K562 (cell line): ENCODE results near the gene PTK6. TPM values are rescaled to one million over a fixed set of nuclear protein-coding genes. Genes with fewer than 3 reads are reported as not detected.

Experiments used
- ATAC-seq: fragments of 200-7000 bp; cut with Tn5 transposase; 3 replicates; pipeline ENCODE4 v1.9.1; 2020; ENCODE audit warnings: moderate library complexity
- BruUV-seq: library from RNA; stranded (reverse); fragments of 400-500 nt; replicated peaks from 2 replicates; lab custom pipeline; 2021; lab: Mats Ljungman, UMichigan
- CTCF ChIA-PET: fragments of 300-600 bp; formaldehyde crosslinking; extraction: SDS; loops from one replicate; lab custom pipeline; 2021; ENCODE audit warnings: low intra/inter-chr PET ratio; lab: Yijun Ruan, JAX
- POLR2A ChIA-PET: fragments of 300-600, 350-650 bp; sonication (Branson Sonifier 250); formaldehyde crosslinking; extraction: SDS; loops from one replicate; lab custom pipeline; 2021; ENCODE audit warnings: antibody characterized with exemption, inconsistent platforms; lab: Yijun Ruan, JAX
- DNase-seq, 4 experiments: peaks; one replicate each; pipeline versions ENCODE4 v3.0.0 to v3.0.0-alpha.2; 2011 to 2018; ENCODE audit warnings: low spot score in 3 of 4, mixed read lengths in 3 of 4; ENCODE audit errors: extremely low read depth in 1 of 4
- FAIRE-seq: peaks from 2 replicates; lab custom pipeline; 2011; peaks lifted over from hg19 to GRCh38; lab: Jason Lieb, UNC
- H2AFZ ChIP-seq: 2 replicates; pipeline ENCODE4 v1.6.0; 2011; ENCODE audit warnings: low read depth, low read length, control low read depth, inconsistent platforms
- H3K27ac ChIP-seq: fragments of 200-600 bp; 3 replicates; pipeline ENCODE4 v1.8.0; 2011; ENCODE audit warnings: low read depth, mild to moderate bottlenecking, control low read depth, inconsistent platforms, low read length, moderate library complexity, mixed read lengths; ENCODE audit errors: extremely low read depth
- H3K27me3 ChIP-seq, 2 experiments: fragments of 300-600 bp in 1 of 2; 2 replicates in 1 of 2; 3 replicates in 1 of 2; pipeline versions ENCODE4 v1.6.0 to v1.8.0; 2011; ENCODE audit warnings: inconsistent platforms in 2 of 2, low read length in 2 of 2, mild to moderate bottlenecking in 1 of 2, mixed read lengths in 1 of 2, moderate library complexity in 1 of 2; ENCODE audit not compliant: control insufficient read depth in 2 of 2, insufficient read depth in 2 of 2
- H3K36me3 ChIP-seq: fragments of 300-600 bp; 3 replicates; pipeline ENCODE4 v1.8.0; 2011; ENCODE audit warnings: mild to moderate bottlenecking, low read length, inconsistent platforms; ENCODE audit not compliant: control insufficient read depth, insufficient read depth
- H3K4me1 ChIP-seq, 2 experiments: fragments of 200-600 bp in 1 of 2; replicated peaks in 1 of 2; 2 replicates in 1 of 2; 3 replicates in 1 of 2; pipeline versions ENCODE4 v1.5.1 to v1.8.0; 2011; ENCODE audit warnings: inconsistent platforms in 2 of 2, low read length in 2 of 2, mild to moderate bottlenecking in 1 of 2, mixed read lengths in 1 of 2, moderate library complexity in 1 of 2; ENCODE audit not compliant: control insufficient read depth in 2 of 2, insufficient read depth in 2 of 2
- H3K4me2 ChIP-seq: 2 replicates; pipeline ENCODE4 v1.6.1; 2011; ENCODE audit warnings: low read length, control low read depth, inconsistent platforms, mixed read lengths; ENCODE audit not compliant: insufficient read depth
- H3K4me3 ChIP-seq: fragments of 200-600 bp; sonication (generic), shearing (Covaris generic); 2 replicates; pipeline ENCODE4 v1.5.1; 2016; ENCODE audit warnings: control low read depth, inconsistent platforms
- H3K79me2 ChIP-seq: fragments of 200-600 bp; 3 replicates; pipeline ENCODE4 v1.8.0; 2011; ENCODE audit warnings: low read length, inconsistent platforms; ENCODE audit not compliant: control insufficient read depth, insufficient read depth
- H3K9ac ChIP-seq, 2 experiments: 2 replicates each; pipeline versions ENCODE4 v1.6.0 to v1.6.1; 2011; ENCODE audit warnings: low read depth in 2 of 2, low read length in 2 of 2, control low read depth in 1 of 2, inconsistent platforms in 1 of 2, mild to moderate bottlenecking in 1 of 2, mixed read lengths in 1 of 2; ENCODE audit not compliant: insufficient read depth in 1 of 2
- H3K9me1 ChIP-seq: one replicate; pipeline ENCODE4 v1.6.0; 2011; ENCODE audit warnings: inconsistent platforms, mild to moderate bottlenecking, low read length, moderate library complexity; ENCODE audit not compliant: control insufficient read depth, insufficient read depth
- H3K9me3 ChIP-seq: replicated peaks from 2 replicates; pipeline ENCODE4 v1.5.1; 2011; ENCODE audit warnings: low read depth, low read length, inconsistent platforms; ENCODE audit not compliant: control insufficient read depth, insufficient read depth
- H4K20me1 ChIP-seq: replicated peaks from 2 replicates; pipeline ENCODE4 v1.6.1; 2011; ENCODE audit warnings: low read length, inconsistent platforms, mixed read lengths; ENCODE audit not compliant: control insufficient read depth, insufficient read depth
- ARID2 ChIP-seq: fragments of 450-650 bp; IDR thresholded peaks from 2 replicates; pipeline ENCODE4 v1.6.1; 2017; ENCODE audit warnings: antibody characterized with exemption, mild to moderate bottlenecking
- BMI1 ChIP-seq: fragments of 150-350 bp; IDR thresholded peaks from 2 replicates; pipeline ENCODE4 v1.6.1; 2014; ENCODE audit warnings: low read length
- EP400 ChIP-seq: fragments of 450-650 bp; IDR thresholded peaks from 2 replicates; pipeline ENCODE4 v1.6.1; 2017; ENCODE audit warnings: antibody characterized with exemption, mild to moderate bottlenecking, moderate library complexity
- FOSL1 ChIP-seq: fragments of 200-800 bp; sonication (Bioruptor generic); conservative IDR thresholded peaks from 2 replicates; pipeline ENCODE4 v1.6.1; 2016; ENCODE audit warnings: missing genetic modification characterization, missing compliant biosample characterization
- ILF3 ChIP-seq: fragments of 450-650 bp; IDR thresholded peaks from 2 replicates; pipeline ENCODE4 v1.6.1; 2018; ENCODE audit warnings: antibody characterized with exemption, mild to moderate bottlenecking, moderate library complexity, borderline replicate concordance
- MTF1 ChIP-seq: fragments of 250-450 bp; sonication (Bioruptor Pico); IDR thresholded peaks from 2 replicates; pipeline ENCODE4 v1.9.0; 2021; ENCODE audit warnings: moderate library complexity, mild to moderate bottlenecking, inconsistent platforms, borderline replicate concordance
- PCBP2 ChIP-seq: fragments of 200-400 bp; formaldehyde crosslinking; IDR thresholded peaks from 2 replicates; pipeline ENCODE4 v1.6.1; 2018; ENCODE audit warnings: low read length, low read depth, mild to moderate bottlenecking, moderate library complexity; ENCODE audit not compliant: poor library complexity, severe bottlenecking
- PHF21A ChIP-seq: fragments of 450-650 bp; IDR thresholded peaks from 2 replicates; pipeline ENCODE4 v1.6.1; 2017; ENCODE audit warnings: low read depth, borderline replicate concordance
- SIX5 ChIP-seq, 2 experiments: IDR thresholded peaks; 2 replicates each; pipeline ENCODE4 v1.6.1; 2011; ENCODE audit warnings: low read length in 2 of 2, borderline replicate concordance in 1 of 2, low read depth in 1 of 2, mild to moderate bottlenecking in 1 of 2, moderate library complexity in 1 of 2; ENCODE audit not compliant: insufficient read depth in 1 of 2
- SMARCB1 ChIP-seq: IDR thresholded peaks from 2 replicates; pipeline ENCODE4 v1.6.1; 2011; ENCODE audit warnings: improper control_type of control experiment, low read depth; ENCODE audit not compliant: insufficient read length
- TAF1 ChIP-seq: IDR thresholded peaks from 2 replicates; pipeline ENCODE4 v1.6.1; 2011; ENCODE audit warnings: mild to moderate bottlenecking, low read length, moderate library complexity; ENCODE audit not compliant: insufficient read depth, control insufficient read depth, severe bottlenecking; ENCODE audit errors: extremely low read depth
- U2AF2 ChIP-seq: fragments of 200-400 bp; formaldehyde crosslinking; optimal IDR thresholded peaks from 2 replicates; pipeline ENCODE3; 2017; ENCODE audit warnings: low read depth, mild to moderate bottlenecking, low read length
- ZNF232 ChIP-seq: sonication (generic); formaldehyde crosslinking; IDR thresholded peaks from 2 replicates; pipeline ENCODE4 v1.8.0; 2022; ENCODE audit warnings: mild to moderate bottlenecking, missing genetic modification reagents
- ZNF445 ChIP-seq: fragments of 250-450 bp; sonication (Bioruptor Pico); IDR thresholded peaks from 2 replicates; pipeline ENCODE4 v1.4.0; 2020; ENCODE audit warnings: low read depth, mild to moderate bottlenecking, moderate library complexity
- ZNF668 ChIP-seq: fragments of 250-450 bp; sonication (Bioruptor Pico); IDR thresholded peaks from 2 replicates; pipeline ENCODE4 v1.8.0; 2022; ENCODE audit warnings: mild to moderate bottlenecking, inconsistent platforms
- WGBS: fragments of 100-300 bp; shearing (Covaris generic); methylation state at CpG from one replicate; pipeline ENCODE4 v1.1.6; 2016; ENCODE audit warnings: low coverage, mixed read lengths; ENCODE audit not compliant: insufficient coverage; ENCODE audit errors: missing lambda C conversion rate; 5-methylcytosine and 5-hydroxymethylcytosine counted together
- in situ Hi-C: fragments of 300-500 bp; cut with MboI; formaldehyde crosslinking; loops from 4 replicates; pipeline ENCODE4 v1.15.0; 2018; ENCODE audit warnings: inconsistent platforms, mixed read lengths
- intact Hi-C: fragments of 100-400 bp; cut with micrococcal nuclease; formaldehyde crosslinking; loops from 2 replicates; pipeline ENCODE4 v1.14.2; 2022
- polyA plus RNA-seq, 8 experiments: library from polyadenylated mRNA; depleted of rRNA in 4 of 8; stranded (reverse) in 5 of 8; unstranded in 3 of 8; fragments of >200 nt; fragmentation: Nextera tagmentation in 2 of 8; fragmentation: Illumina TruSeq in 1 of 8; extraction: Ambion mirVana in 2 of 8; extraction: Trizol in 1 of 8; gene quantifications; 2 replicates each; pipeline versions ENCODE4 v1.2.1 to v1.2.3, GENCODE V29; 2011 to 2014; ENCODE audit warnings: inconsistent platforms in 1 of 8, missing spikeins in 1 of 8
- total RNA-seq, 7 experiments: library from RNA; depleted of rRNA in 6 of 7; stranded (reverse); fragments of >200 nt in 6 of 7; fragmentation: Illumina TruSeq in 2 of 7; extraction: Trizol in 2 of 7; gene quantifications; 2 replicates each; pipeline versions ENCODE4 v1.2.1 to v1.2.3, GENCODE V29; 2011 to 2021; ENCODE audit warnings: low replicate concordance in 1 of 7
- TF ChIP-seq, protein P1 (sequence below): sonication (generic); IDR thresholded peaks from 2 replicates; pipeline ENCODE4 v1.6.1; 2016

The PTK6 gene
- total and polyA plus RNA-seq, 9 of the 15 experiments (the other 6 are each of a cell fraction or from before 2014, with no cell fraction given): 0.07 TPM; not detected in 8

DNA sequence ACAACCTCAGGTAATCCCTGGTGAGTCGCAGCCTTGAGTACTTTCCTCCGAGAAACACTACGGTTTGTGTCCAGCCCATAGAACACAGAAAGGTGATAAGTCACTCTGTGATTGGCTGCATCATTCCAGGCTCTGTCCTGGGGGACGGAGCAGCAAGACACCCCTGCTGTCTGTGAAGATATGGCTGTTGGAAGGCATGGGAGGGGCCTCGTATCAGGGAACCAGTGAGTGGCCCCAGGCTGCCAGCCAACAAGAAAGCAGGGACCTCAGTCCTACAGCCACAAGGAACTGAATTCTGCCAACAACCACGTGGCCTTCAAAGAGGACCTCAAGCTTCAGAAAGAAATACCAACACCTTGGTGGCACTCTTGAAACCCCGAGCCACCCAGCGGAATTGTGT is 31.9 kb downstream of the PTK6 start (continued):
- no peak for TF ChIP-seq U2AF2
- TF ChIP-seq ARID2: no peak
- TF ChIP-seq TAF1: no peak
- TF ChIP-seq MTF1: no peak
- no peak for TF ChIP-seq PHF21A
- no peak for TF ChIP-seq BMI1
- no peak for TF ChIP-seq PCBP2
- TF ChIP-seq, all 486 proteins: peak for 0

DNA sequence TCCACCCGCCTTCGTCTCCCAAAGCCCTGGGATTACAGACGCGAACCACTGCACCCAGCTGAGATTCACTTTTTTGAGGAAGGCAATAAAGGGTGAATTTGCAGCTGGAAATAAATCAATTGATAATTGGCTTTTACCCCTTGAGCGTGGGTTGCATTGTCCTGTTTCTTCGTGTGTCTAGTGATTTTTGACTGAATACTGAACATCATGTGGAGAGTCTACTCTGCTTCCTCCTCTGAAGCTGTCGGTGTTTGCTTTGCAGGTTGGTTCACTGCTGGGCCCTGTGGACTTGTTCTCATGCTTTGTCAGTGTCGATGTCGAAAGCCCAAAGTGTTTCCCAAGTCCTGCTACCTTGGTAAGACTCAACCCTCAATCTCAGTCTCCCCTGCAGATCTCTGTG is 32.5 kb downstream of the PTK6 start:
- H3K4me2 ChIP-seq: no peak overlapping the region
- TF ChIP-seq ZNF668 (CRISPR knock-in tag) (no peak), SMARCB1 (no peak), ZNF232 (CRISPR knock-in tag) (no peak), SIX5 (IDR thresholded peaks at IDR 0.05; ENCODE audit: borderline replicate concordance in 1 of 2, insufficient read depth in 1 of 2, low read depth in 1 of 2, low read length in 2 of 2) (no peak), ILF3 (no peak), ZNF445 (CRISPR knock-in tag) (no peak), EP400 (no peak), FOSL1 (tag) (no peak)
- TF ChIP-seq, protein P1, sequence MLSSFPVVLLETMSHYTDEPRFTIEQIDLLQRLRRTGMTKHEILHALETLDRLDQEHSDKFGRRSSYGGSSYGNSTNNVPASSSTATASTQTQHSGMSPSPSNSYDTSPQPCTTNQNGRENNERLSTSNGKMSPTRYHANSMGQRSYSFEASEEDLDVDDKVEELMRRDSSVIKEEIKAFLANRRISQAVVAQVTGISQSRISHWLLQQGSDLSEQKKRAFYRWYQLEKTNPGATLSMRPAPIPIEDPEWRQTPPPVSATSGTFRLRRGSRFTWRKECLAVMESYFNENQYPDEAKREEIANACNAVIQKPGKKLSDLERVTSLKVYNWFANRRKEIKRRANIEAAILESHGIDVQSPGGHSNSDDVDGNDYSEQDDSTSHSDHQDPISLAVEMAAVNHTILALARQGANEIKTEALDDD: no peak
- H3K27me3 ChIP-seq: peaks cover 18 to 36% of the 10 kb centered on the region in 2 experiments; a peak in 4 of 5 replicates
- FAIRE-seq: no peak
- 27% methylated on average over 9 of the region's 9 CpGs for WGBS
- H3K79me2 ChIP-seq: no peaks in the 10 kb centered on the region
- intact Hi-C loops: no loop called here
- no peak for DNase-seq
- ChIA-PET POLR2A (interaction anchor here (0.6 to 2.5 kb wide), 3 partner anchors 16 to 18 kb away, joined by 4 to 7 read pairs (median 4); partner anchors contain the start of gene PPDPF), CTCF (no interaction called here)
- H3K4me3 ChIP-seq: no peak overlapping the region
- peaks cover 0 to 48% of the 10 kb centered on the region in 2 experiments; a peak in 4 of 5 replicates for H3K4me1 ChIP-seq
- in situ Hi-C loops: no loop called here
- H3K9me1 ChIP-seq: no peaks in the 10 kb centered on the region
- no peak overlapping the region for H3K9ac ChIP-seq
- no peaks in the 10 kb centered on the region for H3K36me3 ChIP-seq
- no peaks in the 10 kb centered on the region for H4K20me1 ChIP-seq
- H3K27ac ChIP-seq: no peak overlapping the region
- no TSS peak for BruUV-seq
- ATAC-seq: no peak
- H2AFZ ChIP-seq: no peak overlapping the region
- H3K9me3 ChIP-seq: peaks cover 6% of the 10 kb centered on the region
